K562 (cell line): ENCODE data around the gene DRC3. TPM values are rescaled to one million over a fixed set of nuclear protein-coding genes. Genes with fewer than 3 reads are reported as not detected.

Experiments
- ATAC-seq: fragments of 200-7000 bp; cut with Tn5 transposase; 3 replicates; pipeline ENCODE4 v1.9.1; 2020; ENCODE audit warnings: moderate library complexity
- BruUV-seq: library from RNA; stranded (reverse); fragments of 400-500 nt; replicated peaks from 2 replicates; lab custom pipeline; 2021; lab: Mats Ljungman, UMichigan
- CTCF ChIA-PET: fragments of 300-600 bp; formaldehyde crosslinking; extraction: SDS; loops from one replicate; lab custom pipeline; 2021; ENCODE audit warnings: low intra/inter-chr PET ratio; lab: Yijun Ruan, JAX
- POLR2A ChIA-PET: fragments of 300-600, 350-650 bp; sonication (Branson Sonifier 250); formaldehyde crosslinking; extraction: SDS; loops from one replicate; lab custom pipeline; 2021; ENCODE audit warnings: antibody characterized with exemption, inconsistent platforms; lab: Yijun Ruan, JAX
- DNase-seq, 4 experiments: peaks; one replicate each; pipeline versions ENCODE4 v3.0.0 to v3.0.0-alpha.2; 2011 to 2018; ENCODE audit warnings: low spot score in 3 of 4, mixed read lengths in 3 of 4; ENCODE audit errors: extremely low read depth in 1 of 4
- FAIRE-seq: peaks from 2 replicates; lab custom pipeline; 2011; peaks lifted over from hg19 to GRCh38; lab: Jason Lieb, UNC
- H2AFZ ChIP-seq: 2 replicates; pipeline ENCODE4 v1.6.0; 2011; ENCODE audit warnings: low read depth, low read length, control low read depth, inconsistent platforms
- H3K27ac ChIP-seq: fragments of 200-600 bp; 3 replicates; pipeline ENCODE4 v1.8.0; 2011; ENCODE audit warnings: low read depth, mild to moderate bottlenecking, control low read depth, inconsistent platforms, low read length, moderate library complexity, mixed read lengths; ENCODE audit errors: extremely low read depth
- H3K27me3 ChIP-seq, 2 experiments: fragments of 300-600 bp in 1 of 2; 2 replicates in 1 of 2; 3 replicates in 1 of 2; pipeline versions ENCODE4 v1.6.0 to v1.8.0; 2011; ENCODE audit warnings: inconsistent platforms in 2 of 2, low read length in 2 of 2, mild to moderate bottlenecking in 1 of 2, mixed read lengths in 1 of 2, moderate library complexity in 1 of 2; ENCODE audit not compliant: control insufficient read depth in 2 of 2, insufficient read depth in 2 of 2
- H3K36me3 ChIP-seq: fragments of 300-600 bp; 3 replicates; pipeline ENCODE4 v1.8.0; 2011; ENCODE audit warnings: mild to moderate bottlenecking, low read length, inconsistent platforms; ENCODE audit not compliant: control insufficient read depth, insufficient read depth
- H3K4me1 ChIP-seq, 2 experiments: fragments of 200-600 bp in 1 of 2; replicated peaks in 1 of 2; 2 replicates in 1 of 2; 3 replicates in 1 of 2; pipeline versions ENCODE4 v1.5.1 to v1.8.0; 2011; ENCODE audit warnings: inconsistent platforms in 2 of 2, low read length in 2 of 2, mild to moderate bottlenecking in 1 of 2, mixed read lengths in 1 of 2, moderate library complexity in 1 of 2; ENCODE audit not compliant: control insufficient read depth in 2 of 2, insufficient read depth in 2 of 2
- H3K4me2 ChIP-seq: 2 replicates; pipeline ENCODE4 v1.6.1; 2011; ENCODE audit warnings: low read length, control low read depth, inconsistent platforms, mixed read lengths; ENCODE audit not compliant: insufficient read depth
- H3K4me3 ChIP-seq: fragments of 200-600 bp; sonication (generic), shearing (Covaris generic); 2 replicates; pipeline ENCODE4 v1.5.1; 2016; ENCODE audit warnings: control low read depth, inconsistent platforms
- H3K79me2 ChIP-seq: fragments of 200-600 bp; 3 replicates; pipeline ENCODE4 v1.8.0; 2011; ENCODE audit warnings: low read length, inconsistent platforms; ENCODE audit not compliant: control insufficient read depth, insufficient read depth
- H3K9ac ChIP-seq, 2 experiments: 2 replicates each; pipeline versions ENCODE4 v1.6.0 to v1.6.1; 2011; ENCODE audit warnings: low read depth in 2 of 2, low read length in 2 of 2, control low read depth in 1 of 2, inconsistent platforms in 1 of 2, mild to moderate bottlenecking in 1 of 2, mixed read lengths in 1 of 2; ENCODE audit not compliant: insufficient read depth in 1 of 2
- H3K9me1 ChIP-seq: one replicate; pipeline ENCODE4 v1.6.0; 2011; ENCODE audit warnings: inconsistent platforms, mild to moderate bottlenecking, low read length, moderate library complexity; ENCODE audit not compliant: control insufficient read depth, insufficient read depth
- H3K9me3 ChIP-seq: replicated peaks from 2 replicates; pipeline ENCODE4 v1.5.1; 2011; ENCODE audit warnings: low read depth, low read length, inconsistent platforms; ENCODE audit not compliant: control insufficient read depth, insufficient read depth
- H4K20me1 ChIP-seq: replicated peaks from 2 replicates; pipeline ENCODE4 v1.6.1; 2011; ENCODE audit warnings: low read length, inconsistent platforms, mixed read lengths; ENCODE audit not compliant: control insufficient read depth, insufficient read depth
- ARID1B ChIP-seq: fragments of 450-650 bp; IDR thresholded peaks from 2 replicates; pipeline ENCODE4 v1.6.1; 2016; ENCODE audit warnings: antibody characterized with exemption, mild to moderate bottlenecking, inconsistent platforms
- CTCF ChIP-seq, 3 experiments: IDR thresholded peaks in 2 of 3; conservative IDR thresholded peaks in 1 of 3; 2 replicates each; pipeline ENCODE4 v1.5.1; 2011 to 2012; ENCODE audit warnings: low read length in 3 of 3, mild to moderate bottlenecking in 3 of 3, control low read depth in 2 of 3, improper control_type of control experiment in 1 of 3, inconsistent platforms in 1 of 3, low read depth in 1 of 3, mixed read lengths in 1 of 3, moderate library complexity in 1 of 3; ENCODE audit not compliant: insufficient read depth in 2 of 3
- E2F8 ChIP-seq: fragments of 450-650 bp; IDR thresholded peaks from 2 replicates; pipeline ENCODE4 v1.7.1; 2018; ENCODE audit warnings: mild to moderate bottlenecking, low read depth; ENCODE audit not compliant: partially characterized antibody
- JUN ChIP-seq, 2 experiments: sonication (generic) in 1 of 2; formaldehyde crosslinking in 1 of 2; IDR thresholded peaks; 2 replicates each; pipeline versions ENCODE4 v1.6.1 to v1.8.0; 2012 to 2022; ENCODE audit warnings: borderline replicate concordance in 2 of 2, mild to moderate bottlenecking in 2 of 2, improper control_type of control experiment in 1 of 2, low read depth in 1 of 2, low read length in 1 of 2, missing genetic modification reagents in 1 of 2
- MYC ChIP-seq, 2 experiments: fragments of 250-450 bp in 1 of 2; sonication (Bioruptor Pico) in 1 of 2; IDR thresholded peaks; 2 replicates each; pipeline versions ENCODE4 v1.5.1 to v1.6.1; 2012 to 2021; ENCODE audit warnings: low read depth in 2 of 2, borderline replicate concordance in 1 of 2, improper control_type of control experiment in 1 of 2, low read length in 1 of 2, mild to moderate bottlenecking in 1 of 2, moderate library complexity in 1 of 2
- POLR2A ChIP-seq: fragments of 450-650 bp; conservative IDR thresholded peaks from 2 replicates; pipeline ENCODE4 v1.6.1; 2016
- POLR3A ChIP-seq: IDR thresholded peaks from 2 replicates; pipeline ENCODE4 v1.6.1; 2011; ENCODE audit warnings: borderline replicate concordance, mild to moderate bottlenecking, moderate library complexity; ENCODE audit not compliant: insufficient read length, insufficient read depth; ENCODE audit errors: extremely low read depth
- RBM17 ChIP-seq: fragments of 200-400 bp; formaldehyde crosslinking; IDR thresholded peaks from 2 replicates; pipeline ENCODE4 v1.6.1; 2017; ENCODE audit warnings: low read depth, mild to moderate bottlenecking, low read length, borderline replicate concordance
- SP1 ChIP-seq: sonication (generic); formaldehyde crosslinking; IDR thresholded peaks from 2 replicates; pipeline ENCODE4 v1.8.1; 2022; ENCODE audit warnings: mild to moderate bottlenecking, missing genetic modification reagents
- SUPT5H ChIP-seq: fragments of 450-650 bp; IDR thresholded peaks from 2 replicates; pipeline ENCODE4 v1.6.1; 2016
- WGBS: fragments of 100-300 bp; shearing (Covaris generic); methylation state at CpG from one replicate; pipeline ENCODE4 v1.1.6; 2016; ENCODE audit warnings: low coverage, mixed read lengths; ENCODE audit not compliant: insufficient coverage; ENCODE audit errors: missing lambda C conversion rate; 5-methylcytosine and 5-hydroxymethylcytosine counted together
- in situ Hi-C: fragments of 300-500 bp; cut with MboI; formaldehyde crosslinking; loops from 4 replicates; pipeline ENCODE4 v1.15.0; 2018; ENCODE audit warnings: inconsistent platforms, mixed read lengths
- intact Hi-C: fragments of 100-400 bp; cut with micrococcal nuclease; formaldehyde crosslinking; loops from 2 replicates; pipeline ENCODE4 v1.14.2; 2022
- polyA plus RNA-seq, 8 experiments: library from polyadenylated mRNA; depleted of rRNA in 4 of 8; stranded (reverse) in 5 of 8; unstranded in 3 of 8; fragments of >200 nt; fragmentation: Nextera tagmentation in 2 of 8; fragmentation: Illumina TruSeq in 1 of 8; extraction: Ambion mirVana in 2 of 8; extraction: Trizol in 1 of 8; gene quantifications; 2 replicates each; pipeline versions ENCODE4 v1.2.1 to v1.2.3, GENCODE V29; 2011 to 2014; ENCODE audit warnings: inconsistent platforms in 1 of 8, missing spikeins in 1 of 8
- total RNA-seq, 7 experiments: library from RNA; depleted of rRNA in 6 of 7; stranded (reverse); fragments of >200 nt in 6 of 7; fragmentation: Illumina TruSeq in 2 of 7; extraction: Trizol in 2 of 7; gene quantifications; 2 replicates each; pipeline versions ENCODE4 v1.2.1 to v1.2.3, GENCODE V29; 2011 to 2021; ENCODE audit warnings: low replicate concordance in 1 of 7

DRC3 gene
- total and polyA plus RNA-seq, 9 of the 15 experiments (the other 6 are each of a cell fraction or from before 2014, with no cell fraction given): 0.10 to 0.84 (median 0.30) TPM; not detected in 3

GRCh38 chr17:18011286-18011685 lies 38.6 kb downstream of the DRC3 start:
- no peak overlapping the region for H3K27ac ChIP-seq

More at GRCh38 chr17:18011286-18011685, 38.6 kb downstream of the DRC3 start:
- Histone ChIP-seq H4K20me1 (no peaks in the 10 kb centered on the region), H3K4me3 (no peak overlapping the region), H3K27me3 (no peaks in the 10 kb centered on the region), H3K36me3 (peaks cover 7% of the 10 kb centered on the region; the same call in 2 of the 3 replicates), H3K4me1 (peaks cover 0 to 10% of the 10 kb centered on the region in 2 experiments; a peak in 1 of 5 replicates), H3K4me2 (no peak overlapping the region), H3K9ac (no peak overlapping the region), H3K79me2 (no peaks in the 10 kb centered on the region), H3K9me1 (no peaks in the 10 kb centered on the region), H3K9me3 (no peaks in the 10 kb centered on the region), H2AFZ (no peak overlapping the region)
- ChIA-PET POLR2A (interaction anchor here (1.0 kb wide), 1 partner anchor 11 kb away, joined by 3 read pairs; no protein-coding TSS in a partner anchor), CTCF (no interaction called here)
- no peak for FAIRE-seq
- 73% methylated on average over 5 of the region's 5 CpGs for WGBS
- no TSS peak for BruUV-seq
- ATAC-seq: no peak
- in situ Hi-C loops (no loop called here), intact Hi-C loops (no loop called here)
- no peak for DNase-seq
- TF ChIP-seq POLR2A (no peak), CTCF (IDR thresholded peaks at IDR 0.05 in 2 of 3, conservative IDR thresholded peaks at IDR 0.05 in 1 of 3; ENCODE audit: insufficient read depth in 2 of 3, low read depth in 1 of 3, low read length in 3 of 3) (no peak), E2F8 (no peak), MYC (IDR thresholded peaks at IDR 0.05; ENCODE audit: low read depth, low read length) (no peak), MYC (CRISPR knock-in tag; IDR thresholded peaks at IDR 0.05; ENCODE audit: borderline replicate concordance, low read depth) (no peak), POLR3A (no peak), ARID1B (no peak), RBM17 (no peak), SP1 (CRISPR knock-in tag) (no peak), JUN (IDR thresholded peaks at IDR 0.05; ENCODE audit: borderline replicate concordance, low read depth, low read length) (no peak), JUN (CRISPR knock-in tag; IDR thresholded peaks at IDR 0.05; ENCODE audit: borderline replicate concordance) (no peak), SUPT5H (no peak)
